H1 (cell line): ENCODE results near the gene WDR41. TPM values are rescaled to one million over a fixed set of nuclear protein-coding genes. Genes with fewer than 3 reads are reported as not detected.

Source experiments
- CTCF ChIA-PET: fragments of 300-600 bp; sonication (Branson Sonifier 250); formaldehyde crosslinking; loops from one replicate; lab custom pipeline; 2021; ENCODE audit not compliant: partially characterized antibody; lab: Charles Lee
- POLR2A ChIA-PET: fragments of 300-600 bp; sonication (Branson Sonifier 250); formaldehyde crosslinking; loops from one replicate; lab custom pipeline; 2021; ENCODE audit warnings: inconsistent platforms; ENCODE audit not compliant: partially characterized antibody; lab: Charles Lee
- DNase-seq, 2 experiments: peaks; one replicate each; pipeline versions ENCODE4 v3.0.0 to v3.0.0-alpha.2; 2010 to 2022; ENCODE audit warnings: low spot score in 2 of 2, low read depth in 1 of 2, mixed read lengths in 1 of 2
- FAIRE-seq: peaks from 2 replicates; lab custom pipeline; 2011; peaks lifted over from hg19 to GRCh38; lab: Jason Lieb, UNC
- H2AFZ ChIP-seq: 2 replicates; pipeline ENCODE4 v1.8.1; 2012; ENCODE audit warnings: low read length, inconsistent platforms
- H2AK5ac ChIP-seq: 2 replicates; pipeline ENCODE4 v1.6.1; 2013; ENCODE audit warnings: low read depth, low read length
- H2BK120ac ChIP-seq: replicated peaks from 2 replicates; pipeline ENCODE3; 2013; ENCODE audit warnings: low read depth, low read length, inconsistent platforms
- H2BK12ac ChIP-seq: 2 replicates; pipeline ENCODE4 v1.6.1; 2013; ENCODE audit warnings: low read depth, low read length
- H2BK15ac ChIP-seq: 2 replicates; pipeline ENCODE4 v1.6.1; 2013; ENCODE audit warnings: low read length
- H2BK20ac ChIP-seq: 2 replicates; pipeline ENCODE4 v1.6.1; 2013; ENCODE audit warnings: low read length
- H2BK5ac ChIP-seq: 2 replicates; pipeline ENCODE4 v1.6.1; 2013; ENCODE audit warnings: low read depth, low read length
- H3K14ac ChIP-seq: 2 replicates; pipeline ENCODE4 v1.6.1; 2013; ENCODE audit warnings: inconsistent platforms; ENCODE audit not compliant: insufficient read length
- H3K18ac ChIP-seq: 2 replicates; pipeline ENCODE4 v1.6.1; 2013; ENCODE audit warnings: low read length; ENCODE audit errors: extremely low read depth
- H3K23ac ChIP-seq: 2 replicates; pipeline ENCODE4 v1.6.1; 2013; ENCODE audit warnings: inconsistent platforms; ENCODE audit not compliant: insufficient read length
- H3K23me2 ChIP-seq: 2 replicates; pipeline ENCODE4 v1.6.1; 2013; ENCODE audit warnings: low read depth, low read length
- H3K27ac ChIP-seq: 2 replicates; pipeline ENCODE4 v1.6.1; 2011; ENCODE audit warnings: low read depth, low read length, inconsistent platforms
- H3K27me3 ChIP-seq, 4 experiments: replicated peaks in 1 of 4; 1 replicate in 1 of 4; 2 replicates in 3 of 4; pipeline versions ENCODE4 v1.6.1 to v1.8.1; 2011 to 2013; ENCODE audit warnings: low read length in 3 of 4, mild to moderate bottlenecking in 3 of 4, inconsistent platforms in 2 of 4, mixed read lengths in 2 of 4, moderate library complexity in 1 of 4; ENCODE audit not compliant: control insufficient read depth in 3 of 4, insufficient read depth in 3 of 4; ENCODE audit errors: extremely low read depth in 1 of 4
- H3K36me3 ChIP-seq, 4 experiments: 2 replicates each; pipeline versions ENCODE4 v1.6.1 to v1.8.1; 2011 to 2013; ENCODE audit warnings: mild to moderate bottlenecking in 4 of 4, low read length in 3 of 4, moderate library complexity in 2 of 4, control low read depth in 1 of 4, inconsistent platforms in 1 of 4; ENCODE audit not compliant: insufficient read depth in 4 of 4, control insufficient read depth in 2 of 4
- H3K4ac ChIP-seq: replicated peaks from 2 replicates; pipeline ENCODE3; 2013; ENCODE audit warnings: low read length, low read depth, mixed read lengths, inconsistent platforms; ENCODE audit not compliant: insufficient read length
- H3K4me1 ChIP-seq, 4 experiments: replicated peaks in 1 of 4; 1 replicate in 1 of 4; 2 replicates in 3 of 4; pipeline versions ENCODE4 v1.6.1 to v1.8.1; 2011 to 2013; ENCODE audit warnings: low read length in 3 of 4, inconsistent platforms in 2 of 4, mixed read lengths in 1 of 4; ENCODE audit not compliant: insufficient read depth in 4 of 4, control insufficient read depth in 3 of 4
- H3K4me2 ChIP-seq, 2 experiments: 2 replicates each; pipeline versions ENCODE4 v1.6.1 to v1.8.1; 2011 to 2013; ENCODE audit warnings: low read depth in 2 of 2, low read length in 2 of 2, control low read depth in 1 of 2, inconsistent platforms in 1 of 2, mild to moderate bottlenecking in 1 of 2; ENCODE audit not compliant: insufficient read depth in 1 of 2
- H3K4me3 ChIP-seq, 4 experiments: fragments of 200-600, 300-600 bp in 1 of 4; sonication (generic), shearing (Covaris generic), sonication (Bioruptor Twin) in 1 of 4; 2 replicates each; pipeline versions ENCODE4 v1.5.1 to v1.8.1; 2011 to 2016; ENCODE audit warnings: low read length in 4 of 4, low read depth in 3 of 4, control low read depth in 2 of 4, inconsistent platforms in 2 of 4, mild to moderate bottlenecking in 2 of 4, mixed read lengths in 1 of 4, moderate library complexity in 1 of 4; ENCODE audit not compliant: insufficient read depth in 2 of 4; ENCODE audit errors: extremely low read depth in 1 of 4
- H3K56ac ChIP-seq: replicated peaks from 2 replicates; pipeline ENCODE3; 2013; ENCODE audit warnings: low read depth, mild to moderate bottlenecking, mixed read lengths, low read length, inconsistent platforms; ENCODE audit not compliant: insufficient read length
- H3K79me1 ChIP-seq: 2 replicates; pipeline ENCODE4 v1.6.1; 2013; ENCODE audit warnings: low read depth, low read length, control low read depth
- H3K79me2 ChIP-seq, 2 experiments: 2 replicates each; pipeline versions ENCODE4 v1.6.1 to v1.8.1; 2012 to 2013; ENCODE audit warnings: low read length in 2 of 2, mild to moderate bottlenecking in 2 of 2, inconsistent platforms in 1 of 2; ENCODE audit not compliant: insufficient read depth in 2 of 2, control insufficient read depth in 1 of 2
- H3K9ac ChIP-seq, 4 experiments: replicated peaks in 1 of 4; 1 replicate in 1 of 4; 2 replicates in 3 of 4; pipeline versions ENCODE4 v1.6.1 to v1.8.1; 2011 to 2013; ENCODE audit warnings: low read depth in 3 of 4, low read length in 3 of 4, control low read depth in 2 of 4, mild to moderate bottlenecking in 2 of 4, moderate library complexity in 2 of 4, inconsistent platforms in 1 of 4; ENCODE audit errors: extremely low read depth in 1 of 4
- H3K9me3 ChIP-seq, 2 experiments: 2 replicates each; pipeline versions ENCODE4 v1.6.1 to v1.8.1; 2012 to 2013; ENCODE audit warnings: mild to moderate bottlenecking in 2 of 2, moderate library complexity in 2 of 2, control low read depth in 1 of 2, inconsistent platforms in 1 of 2, low read depth in 1 of 2, low read length in 1 of 2, mixed read lengths in 1 of 2; ENCODE audit not compliant: insufficient read depth in 2 of 2
- H4K20me1 ChIP-seq, 2 experiments: replicated peaks in 1 of 2; 2 replicates each; pipeline versions ENCODE3 to v1.8.1; 2011 to 2013; ENCODE audit warnings: inconsistent platforms in 2 of 2, low read length in 2 of 2, mild to moderate bottlenecking in 1 of 2; ENCODE audit not compliant: insufficient read depth in 2 of 2, control insufficient read depth in 1 of 2
- H4K5ac ChIP-seq: 2 replicates; pipeline ENCODE4 v1.6.1; 2013; ENCODE audit warnings: low read length, low read depth, mixed read lengths, inconsistent platforms; ENCODE audit not compliant: insufficient read length
- H4K8ac ChIP-seq: 2 replicates; pipeline ENCODE4 v1.8.0; 2013; ENCODE audit warnings: mild to moderate bottlenecking, moderate library complexity, low read length, inconsistent platforms; ENCODE audit not compliant: insufficient read depth; ENCODE audit errors: extremely low read depth
- H4K91ac ChIP-seq: replicated peaks from 2 replicates; pipeline ENCODE3; 2013; ENCODE audit warnings: low read length, mixed read lengths, inconsistent platforms; ENCODE audit not compliant: insufficient read length
- ASH2L ChIP-seq: fragments of 200-600, 300-600 bp; sonication (generic); IDR thresholded peaks from one replicate; pipeline ENCODE4 v1.7.1; 2017; ENCODE audit warnings: low read length
- BACH1 ChIP-seq: IDR thresholded peaks from 2 replicates; pipeline ENCODE4 v1.6.1; 2012; ENCODE audit warnings: low read length, improper control_type of control experiment
- CEBPB ChIP-seq: IDR thresholded peaks from 2 replicates; pipeline ENCODE4 v1.6.1; 2012; ENCODE audit warnings: low read depth, low read length
- CHD2 ChIP-seq: IDR thresholded peaks from 2 replicates; pipeline ENCODE4 v1.6.1; 2012; ENCODE audit warnings: low read length, improper control_type of control experiment
- CTBP2 ChIP-seq: IDR thresholded peaks from 2 replicates; pipeline ENCODE4 v1.7.0; 2011; ENCODE audit warnings: borderline replicate concordance, mild to moderate bottlenecking, moderate library complexity, mixed read lengths, low read length; ENCODE audit not compliant: insufficient read depth, insufficient read length
- JUN ChIP-seq: IDR thresholded peaks from 2 replicates; pipeline ENCODE4 v1.6.1; 2011; ENCODE audit warnings: low read depth, mild to moderate bottlenecking, improper control_type of control experiment, low read length
- JUND ChIP-seq: IDR thresholded peaks from 2 replicates; pipeline ENCODE4 v1.6.1; 2011; ENCODE audit warnings: mild to moderate bottlenecking, improper control_type of control experiment, low read length
- RBBP5 ChIP-seq: IDR thresholded peaks from 2 replicates; pipeline ENCODE4 v1.7.1; 2012; ENCODE audit warnings: low read depth, mild to moderate bottlenecking, inconsistent platforms, low read length, moderate library complexity, borderline replicate concordance
- RNF2 ChIP-seq: fragments of 200-900, 300-1000 bp; sonication (generic); IDR thresholded peaks from 2 replicates; pipeline ENCODE4 v1.7.1; 2016; ENCODE audit warnings: borderline replicate concordance, low read depth, mild to moderate bottlenecking, antibody characterized with exemption, low read length; ENCODE audit not compliant: poor library complexity, severe bottlenecking; ENCODE audit errors: missing control alignments
- SIN3A ChIP-seq, 2 experiments: IDR thresholded peaks in 1 of 2; conservative IDR thresholded peaks in 1 of 2; 2 replicates each; pipeline ENCODE4 v1.6.1; 2011 to 2012; ENCODE audit warnings: low read length in 2 of 2, improper control_type of control experiment in 1 of 2, low read depth in 1 of 2, mild to moderate bottlenecking in 1 of 2
- SP1 ChIP-seq: IDR thresholded peaks from 2 replicates; pipeline ENCODE4 v1.6.1; 2011; ENCODE audit warnings: low read depth, low read length
- SUZ12 ChIP-seq: fragments of 200-600 bp; sonication (generic); IDR thresholded peaks from 2 replicates; pipeline ENCODE4 v1.6.1; 2012; ENCODE audit warnings: mild to moderate bottlenecking, inconsistent platforms, low read length, moderate library complexity, mixed read lengths
- TBP ChIP-seq: IDR thresholded peaks from 2 replicates; pipeline ENCODE4 v1.6.1; 2011; ENCODE audit warnings: low read depth, low read length, improper control_type of control experiment
- WGBS, 2 experiments: shearing (Covaris generic) in 1 of 2; methylation state at CpG; one replicate each; pipeline versions ENCODE4 v1.1.6 to v1.1.7; 2013 to 2015; ENCODE audit warnings: low lambda C conversion rate in 2 of 2, mixed read lengths in 2 of 2, inconsistent platforms in 1 of 2, low coverage in 1 of 2, missing lambda C conversion rate in 1 of 2; ENCODE audit not compliant: insufficient replicate concordance in 2 of 2, insufficient coverage in 1 of 2, insufficient read length in 1 of 2; ENCODE audit errors: extremely low coverage in 1 of 2, missing lambda C conversion rate in 1 of 2; 5-methylcytosine and 5-hydroxymethylcytosine counted together
- polyA plus RNA-seq, 7 experiments: library from polyadenylated mRNA; depleted of rRNA in 3 of 7; stranded (reverse) in 5 of 7; unstranded in 2 of 7; fragments of >200 nt in 5 of 7; fragments of 200-250 nt in 2 of 7; gene quantifications; 1 replicate in 5 of 7; 2 replicates in 1 of 7; 4 replicates in 1 of 7; pipeline versions ENCODE4 v1.2.1 to v1.2.3, GENCODE V29; 2011 to 2013; ENCODE audit warnings: missing spikeins in 2 of 7, mixed read lengths in 2 of 7
- total RNA-seq: library from RNA; stranded (reverse); fragmentation: NEBNext Ultra II Directional; extraction: Animal tissue kit (Norgen Biotek cat#: 25700); gene quantifications from 2 replicates; pipeline ENCODE4 v1.2.1, GENCODE V29; 2021

The WDR41 gene
- total and polyA plus RNA-seq, 2 of the 8 experiments (the other 6 are each of a cell fraction or from before 2014, with no cell fraction given), result 16.4 to 44.9 TPM

DNA sequence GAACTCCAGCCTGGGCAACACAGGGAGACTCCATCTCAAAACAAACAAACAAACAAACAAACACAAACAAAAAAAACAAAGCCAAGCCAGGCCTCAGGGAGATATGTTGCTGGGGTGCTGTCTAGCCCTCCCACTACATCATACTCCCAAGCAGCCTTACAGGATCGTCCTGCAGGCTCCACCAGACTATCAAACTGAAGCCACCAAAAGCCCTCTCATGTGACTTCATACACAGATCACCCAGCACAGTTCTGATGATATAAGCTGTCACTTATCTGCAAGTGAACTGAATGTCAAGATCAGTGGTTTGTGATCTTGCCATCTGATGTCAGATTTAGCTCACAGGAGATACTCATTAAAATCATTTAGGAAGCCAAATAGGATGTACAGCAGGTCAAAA, 43.3 kb downstream of the WDR41 start:
- no peak for DNase-seq
- Histone ChIP-seq H3K27me3 (no peaks in the 10 kb centered on the region), H3K23ac (no peak overlapping the region), H3K4ac (no peak overlapping the region), H3K79me2 (no peaks in the 10 kb centered on the region), H3K56ac (no peak overlapping the region), H4K20me1 (peaks cover 0 to 1% of the 10 kb centered on the region in 2 experiments), H3K4me2 (no peak overlapping the region), H3K27ac (no peak overlapping the region), H3K14ac (no peak overlapping the region), H3K18ac (no peak overlapping the region), H3K23me2 (no peaks in the 10 kb centered on the region), H2AK5ac (no peak overlapping the region), H2AFZ (no peak overlapping the region), H3K4me1 (no peaks in the 10 kb centered on the region), H2BK20ac (no peak overlapping the region), H2BK15ac (no peak overlapping the region), H3K79me1 (no peaks in the 10 kb centered on the region), H3K4me3 (no peak overlapping the region), H4K5ac (no peak overlapping the region), H4K8ac (no peak overlapping the region), H2BK12ac (no peak overlapping the region), H4K91ac (no peak overlapping the region), H2BK120ac (no peak overlapping the region), H3K36me3 (peaks cover 0 to 19% (median 10%) of the 10 kb centered on the region in 4 experiments; a peak in 6 of 8 replicates), H2BK5ac (no peak overlapping the region), H3K9ac (no peak overlapping the region), H3K9me3 (no peaks in the 10 kb centered on the region)
- FAIRE-seq, result no peak
- ChIA-PET POLR2A (no interaction called here), CTCF (interaction anchor here (0.6 to 0.7 kb wide), 2 partner anchors 36 to 314 kb away, joined by 3 to 4 read pairs; no protein-coding TSS in a partner anchor)
- TF ChIP-seq ASH2L, result no peak
- no peak for TF ChIP-seq SIN3A (conservative IDR thresholded peaks at IDR 0.05 in 1 of 2, IDR thresholded peaks at IDR 0.05 in 1 of 2; ENCODE audit: low read depth in 1 of 2, low read length in 2 of 2)
- TF ChIP-seq JUND, result no peak
- no peak for TF ChIP-seq CEBPB
- no peak for TF ChIP-seq RNF2
- TF ChIP-seq JUN, result no peak
- no peak for TF ChIP-seq CTBP2
- no peak for TF ChIP-seq CHD2
- TF ChIP-seq SUZ12, result no peak
- TF ChIP-seq BACH1, result no peak
- TF ChIP-seq SP1, result no peak
- no peak for TF ChIP-seq RBBP5
- TF ChIP-seq TBP, result no peak
- WGBS, 2 experiments, result 89% methylated on average over 1 of the region's 1 CpG; no CpG with 5 or more reads in 1 of the 2 experiments
